IPS-15b (cell line): ENCODE data around the gene UBL4B.

ENCODE experiments used
- H3K27me3 ChIP-seq: one replicate; pipeline ENCODE4 v1.6.1; 2013; ENCODE audit warnings: low read length; ENCODE audit not compliant: control insufficient read depth, insufficient read depth
- H3K36me3 ChIP-seq: one replicate; pipeline ENCODE4 v1.6.1; 2013; ENCODE audit warnings: low read length; ENCODE audit not compliant: control insufficient read depth, insufficient read depth
- H3K4me1 ChIP-seq: one replicate; pipeline ENCODE4 v1.6.1; 2013; ENCODE audit warnings: mild to moderate bottlenecking, low read length; ENCODE audit not compliant: control insufficient read depth, insufficient read depth
- H3K4me3 ChIP-seq: one replicate; pipeline ENCODE4 v1.5.1; 2013; ENCODE audit warnings: low read depth, low read length
- H3K9ac ChIP-seq: one replicate; pipeline ENCODE4 v1.6.1; 2013; ENCODE audit warnings: low read depth, mild to moderate bottlenecking, low read length
- H3K9me3 ChIP-seq: one replicate; pipeline ENCODE4 v1.6.1; 2013; ENCODE audit warnings: mild to moderate bottlenecking, low read length; ENCODE audit not compliant: control insufficient read depth, insufficient read depth

UBL4B gene

DNA sequence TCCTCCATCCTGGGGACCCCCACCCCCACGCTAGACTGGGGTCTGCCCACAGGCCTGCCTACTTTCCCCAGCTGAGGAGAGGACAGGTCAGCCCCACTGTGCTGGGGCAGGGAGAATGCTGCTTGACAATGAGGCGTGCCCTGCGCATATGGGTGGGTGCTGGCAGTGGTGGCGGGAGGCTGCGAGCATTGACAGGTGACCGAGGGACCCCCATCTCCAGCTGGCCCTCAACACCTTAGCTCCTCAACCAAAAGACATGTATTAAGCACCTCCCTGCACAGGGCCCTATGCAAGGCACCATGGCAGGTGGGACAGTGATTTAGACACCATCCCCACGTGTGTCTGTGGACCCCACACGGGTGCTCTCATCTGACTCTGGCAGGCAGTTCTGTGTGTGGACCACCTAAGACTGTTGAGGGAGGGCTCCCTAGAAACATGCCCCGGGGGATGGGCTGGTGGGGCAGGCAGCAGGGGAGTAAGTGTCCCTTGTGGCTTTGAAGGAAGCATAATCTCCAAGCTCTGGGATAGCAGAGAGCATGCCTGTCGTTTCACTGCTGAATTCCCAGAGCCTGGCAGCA is 23.4 kb upstream of the UBL4B start:
- H3K36me3 ChIP-seq = no peaks in the 10 kb centered on the region
- no peak overlapping the region for H3K4me3 ChIP-seq
- no peaks in the 10 kb centered on the region for H3K9me3 ChIP-seq
- peaks cover 2% of the 10 kb centered on the region for H3K4me1 ChIP-seq
- peaks cover 47% of the 10 kb centered on the region for H3K27me3 ChIP-seq
- no peak overlapping the region for H3K9ac ChIP-seq

- Histone ChIP-seq H3K4me3 (no peak overlapping the region), H3K27me3 (peaks cover 38% of the 10 kb centered on the region), H3K9me3 (no peaks in the 10 kb centered on the region), H3K36me3 (no peaks in the 10 kb centered on the region), H3K4me1 (peaks cover 2% of the 10 kb centered on the region), H3K9ac (no peak overlapping the region)
Measured at GRCh38 chr1:110089561-110090275, 22.5 kb upstream of the UBL4B start.

DNA sequence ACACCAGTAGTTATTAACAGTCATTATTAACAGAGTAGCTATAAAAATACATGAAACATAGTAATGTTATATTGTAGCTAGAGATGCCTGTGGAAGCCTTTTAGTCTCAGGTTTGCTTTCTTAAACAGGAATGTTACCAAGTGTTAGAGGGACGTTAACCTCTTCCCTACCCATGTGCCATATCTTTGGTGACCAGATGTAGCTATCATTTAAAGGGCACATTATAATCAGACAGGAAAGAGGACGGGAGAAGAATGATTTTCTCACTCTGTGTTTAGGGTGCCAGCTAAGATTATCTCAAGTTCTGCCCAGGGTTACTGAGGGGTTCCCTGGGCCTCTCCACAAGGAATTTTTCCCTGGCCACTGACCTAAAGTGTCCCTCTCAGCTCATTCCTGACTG is 20.9 kb upstream of the UBL4B start:
- Histone ChIP-seq H3K9me3 (no peaks in the 10 kb centered on the region), H3K4me3 (no peak overlapping the region), H3K4me1 (peaks cover 2% of the 10 kb centered on the region), H3K36me3 (no peaks in the 10 kb centered on the region), H3K27me3 (peaks cover 21% of the 10 kb centered on the region), H3K9ac (no peak overlapping the region)

GRCh38 chr1:110091791-110092190 is 20.5 kb upstream of the UBL4B start:
- H3K36me3 ChIP-seq = no peaks in the 10 kb centered on the region
- H3K9ac ChIP-seq = no peak overlapping the region
- peaks cover 2% of the 10 kb centered on the region for H3K4me1 ChIP-seq
- H3K4me3 ChIP-seq = no peak overlapping the region
- H3K9me3 ChIP-seq = no peaks in the 10 kb centered on the region
- H3K27me3 ChIP-seq = peaks cover 17% of the 10 kb centered on the region

- no peaks in the 10 kb centered on the region for H3K9me3 ChIP-seq
- H3K4me1 ChIP-seq = peaks cover 2% of the 10 kb centered on the region
- H3K4me3 ChIP-seq = no peak overlapping the region
- H3K9ac ChIP-seq = no peak overlapping the region
- no peaks in the 10 kb centered on the region for H3K36me3 ChIP-seq
- H3K27me3 ChIP-seq = peaks cover 5% of the 10 kb centered on the region
Measured at GRCh38 chr1:110092991-110093390, 19.3 kb upstream of the UBL4B start.

- Histone ChIP-seq H3K27me3 (no peaks in the 10 kb centered on the region), H3K4me3 (no peak overlapping the region), H3K9me3 (no peaks in the 10 kb centered on the region), H3K4me1 (no peaks in the 10 kb centered on the region), H3K9ac (no peak overlapping the region), H3K36me3 (no peaks in the 10 kb centered on the region)
Measured at GRCh38 chr1:110094931-110095654, 17.1 kb upstream of the UBL4B start.

DNA sequence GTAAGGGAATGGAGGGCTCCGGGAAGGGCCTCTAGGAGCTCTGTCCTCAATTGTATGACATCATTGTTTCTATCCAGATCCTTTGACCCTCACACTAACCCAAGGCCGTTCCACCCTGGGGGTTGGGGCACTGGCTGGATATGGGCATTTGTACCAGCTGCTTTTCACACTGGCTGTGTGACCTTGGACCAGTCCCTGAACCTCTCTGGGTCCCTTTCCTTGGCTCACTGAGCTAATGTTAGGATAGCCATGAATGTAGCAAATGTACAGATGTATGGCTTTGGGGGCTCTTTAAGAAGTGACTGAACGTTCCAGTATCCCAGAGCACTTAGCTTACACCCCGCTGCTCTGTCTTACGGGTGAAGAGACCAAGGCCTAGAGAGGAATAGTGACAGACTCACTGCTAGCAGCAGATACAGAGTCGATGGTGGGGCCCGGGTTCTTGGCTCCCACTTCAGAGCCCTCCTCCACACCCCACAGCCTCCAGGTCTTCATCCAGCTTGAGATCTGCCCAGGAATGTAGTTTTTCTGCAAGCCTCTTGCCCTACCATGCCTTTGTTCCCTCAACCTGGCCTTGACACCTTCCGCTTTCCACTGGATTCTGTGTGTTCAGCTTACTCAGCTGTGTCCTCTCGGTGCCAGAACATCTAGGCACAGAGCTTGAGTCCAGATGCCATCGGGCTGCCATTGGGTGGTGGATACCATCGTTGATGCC is 14.6 kb upstream of the UBL4B start:
- no peaks in the 10 kb centered on the region for H3K27me3 ChIP-seq
- H3K9me3 ChIP-seq = no peaks in the 10 kb centered on the region
- no peak overlapping the region for H3K4me3 ChIP-seq
- no peak overlapping the region for H3K9ac ChIP-seq
- H3K36me3 ChIP-seq = no peaks in the 10 kb centered on the region
- no peaks in the 10 kb centered on the region for H3K4me1 ChIP-seq

DNA sequence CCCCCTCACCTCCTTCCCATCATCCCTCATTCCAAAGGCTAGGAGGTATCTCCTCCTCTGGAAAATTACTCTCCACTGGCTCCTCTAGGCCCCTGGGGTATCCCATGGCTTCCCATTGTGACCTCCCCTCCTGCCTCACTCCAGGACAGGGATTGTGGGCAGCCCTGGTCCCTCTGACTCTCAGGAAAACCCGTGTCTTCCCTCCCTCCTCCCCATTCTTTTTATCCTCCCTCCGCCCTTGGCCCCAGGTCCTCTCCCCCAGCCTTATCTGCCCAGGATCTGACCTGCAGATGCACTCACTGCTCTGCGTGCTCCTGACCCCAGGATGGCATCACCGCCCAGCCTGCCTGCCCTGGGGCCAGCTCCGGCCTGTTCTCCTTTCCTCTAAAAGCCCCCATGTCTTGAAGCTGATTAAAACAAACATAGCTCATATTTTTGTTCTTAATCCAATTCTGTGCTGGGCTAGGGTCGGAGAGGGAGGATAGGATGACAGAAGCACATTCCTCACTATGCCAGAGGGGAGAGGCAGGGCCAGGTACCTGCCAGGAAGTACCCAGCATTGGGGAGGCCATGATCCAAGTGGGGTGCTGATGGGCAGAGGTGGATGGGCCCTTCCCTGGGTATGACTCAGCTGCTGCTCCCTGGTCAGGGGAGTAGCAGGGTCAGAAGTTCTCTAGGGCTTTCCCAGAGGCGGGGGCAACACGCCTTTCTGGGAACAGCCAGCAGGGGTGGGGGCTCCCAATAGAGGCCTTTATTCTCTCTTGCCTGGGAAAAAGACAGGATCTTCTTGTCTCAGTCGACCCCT is 13.8 kb upstream of the UBL4B start:
- Histone ChIP-seq H3K4me1 (no peaks in the 10 kb centered on the region), H3K27me3 (peaks cover 2% of the 10 kb centered on the region)

GRCh38 chr1:110100335-110100734 is 11.9 kb upstream of the UBL4B start:
- H3K9ac ChIP-seq = no peak overlapping the region
- H3K4me3 ChIP-seq = no peak overlapping the region
- peaks cover 2% of the 10 kb centered on the region for H3K27me3 ChIP-seq

More for the DNA sequence above, 13.8 kb upstream of the UBL4B start:
- no peaks in the 10 kb centered on the region for H3K36me3 ChIP-seq
- H3K4me3 ChIP-seq = no peak overlapping the region
- no peaks in the 10 kb centered on the region for H3K9me3 ChIP-seq
- no peak overlapping the region for H3K9ac ChIP-seq

GRCh38 chr1:110102081-110102480 is 10.2 kb upstream of the UBL4B start:
- H3K4me1 ChIP-seq = no peaks in the 10 kb centered on the region
- no peaks in the 10 kb centered on the region for H3K36me3 ChIP-seq
- no peak overlapping the region for H3K9ac ChIP-seq
- peaks cover 4% of the 10 kb centered on the region for H3K27me3 ChIP-seq
- no peaks in the 10 kb centered on the region for H3K9me3 ChIP-seq
- no peak overlapping the region for H3K4me3 ChIP-seq

More at GRCh38 chr1:110100335-110100734, 11.9 kb upstream of the UBL4B start:
- Histone ChIP-seq H3K4me1 (no peaks in the 10 kb centered on the region), H3K9me3 (no peaks in the 10 kb centered on the region), H3K36me3 (no peaks in the 10 kb centered on the region)
